GM10248 (cell line): ENCODE results near the gene ZNF284.

ENCODE experiments used
- CTCF ChIA-PET: fragments of 300-600 bp; sonication (Branson Sonifier 250); formaldehyde crosslinking; extraction: SDS; loops from one replicate; lab custom pipeline; 2021; ENCODE audit warnings: antibody characterized with exemption; lab: Yijun Ruan, JAX
- POLR2A ChIA-PET: fragments of 350-650 bp; sonication (Branson Sonifier 250); formaldehyde crosslinking; extraction: SDS; loops from one replicate; lab custom pipeline; 2020; ENCODE audit warnings: antibody characterized with exemption; lab: Yijun Ruan, JAX
- DNase-seq: peaks from one replicate; pipeline ENCODE4 v3.0.0; 2012; ENCODE audit errors: extremely low spot score
- TF ChIP-seq, protein P1 (sequence below): IDR thresholded peaks from 2 replicates; pipeline ENCODE4 v1.5.1; 2012; ENCODE audit warnings: mild to moderate bottlenecking, low read depth; ENCODE audit errors: extremely low read depth, missing control alignments, control extremely low read depth

Gene ZNF284

GRCh38 chr19:44071824-44072542, at the start of gene ZNF284:
TSS of gene ZNF284 (plus strand) at chr19:44072159. CDS start at chr19:44076390, 4,231 bp downstream.
- POLR2A ChIA-PET, result no interaction called here
- CTCF ChIA-PET, result interaction anchor here (1.2 to 1.3 kb wide), 2 partner anchors 23 to 46 kb away, joined by 3 to 4 read pairs; partner anchors contain the start of gene ZNF222

GRCh38 chr19:44024900-44025216, 47.1 kb upstream of the ZNF284 start:
- no peak for DNase-seq
- POLR2A ChIA-PET, result interaction anchor here (0.6 kb wide), 1 partner anchor 90 kb away, joined by 3 read pairs; the partner anchor contains the start of gene ZNF45
- TF ChIP-seq, protein P1, sequence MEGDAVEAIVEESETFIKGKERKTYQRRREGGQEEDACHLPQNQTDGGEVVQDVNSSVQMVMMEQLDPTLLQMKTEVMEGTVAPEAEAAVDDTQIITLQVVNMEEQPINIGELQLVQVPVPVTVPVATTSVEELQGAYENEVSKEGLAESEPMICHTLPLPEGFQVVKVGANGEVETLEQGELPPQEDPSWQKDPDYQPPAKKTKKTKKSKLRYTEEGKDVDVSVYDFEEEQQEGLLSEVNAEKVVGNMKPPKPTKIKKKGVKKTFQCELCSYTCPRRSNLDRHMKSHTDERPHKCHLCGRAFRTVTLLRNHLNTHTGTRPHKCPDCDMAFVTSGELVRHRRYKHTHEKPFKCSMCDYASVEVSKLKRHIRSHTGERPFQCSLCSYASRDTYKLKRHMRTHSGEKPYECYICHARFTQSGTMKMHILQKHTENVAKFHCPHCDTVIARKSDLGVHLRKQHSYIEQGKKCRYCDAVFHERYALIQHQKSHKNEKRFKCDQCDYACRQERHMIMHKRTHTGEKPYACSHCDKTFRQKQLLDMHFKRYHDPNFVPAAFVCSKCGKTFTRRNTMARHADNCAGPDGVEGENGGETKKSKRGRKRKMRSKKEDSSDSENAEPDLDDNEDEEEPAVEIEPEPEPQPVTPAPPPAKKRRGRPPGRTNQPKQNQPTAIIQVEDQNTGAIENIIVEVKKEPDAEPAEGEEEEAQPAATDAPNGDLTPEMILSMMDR, result no peak
- CTCF ChIA-PET, result interaction anchor here (1.2 kb wide), 1 partner anchor 48 kb away, joined by 3 read pairs; no protein-coding TSS in a partner anchor

More at GRCh38 chr19:44071824-44072542, at the start of gene ZNF284:
- DNase-seq, result peak; percentile 90
- TF ChIP-seq, protein P1, result no peak

GRCh38 chr19:44025217-44025936, 46.6 kb upstream of the ZNF284 start, which contains the start of gene ZNF222:
TSS of gene ZNF222 (plus strand) at chr19:44025379. CDS start at chr19:44025437, 58 bp downstream.
- ChIA-PET POLR2A (interaction anchor here (0.6 kb wide), 1 partner anchor 90 kb away, joined by 3 read pairs; the partner anchor contains the start of gene ZNF45), CTCF (interaction anchor here (1.2 kb wide), 1 partner anchor 47 kb away, joined by 3 read pairs; no protein-coding TSS in a partner anchor)
- TF ChIP-seq, protein P1, result no peak
- DNase-seq, result peak; percentile 82

GRCh38 chr19:44026622-44027021, 45.3 kb upstream of the ZNF284 start:
- no peak for DNase-seq
- TF ChIP-seq, protein P1, result no peak
- ChIA-PET CTCF (no interaction called here), POLR2A (no interaction called here)

DNA sequence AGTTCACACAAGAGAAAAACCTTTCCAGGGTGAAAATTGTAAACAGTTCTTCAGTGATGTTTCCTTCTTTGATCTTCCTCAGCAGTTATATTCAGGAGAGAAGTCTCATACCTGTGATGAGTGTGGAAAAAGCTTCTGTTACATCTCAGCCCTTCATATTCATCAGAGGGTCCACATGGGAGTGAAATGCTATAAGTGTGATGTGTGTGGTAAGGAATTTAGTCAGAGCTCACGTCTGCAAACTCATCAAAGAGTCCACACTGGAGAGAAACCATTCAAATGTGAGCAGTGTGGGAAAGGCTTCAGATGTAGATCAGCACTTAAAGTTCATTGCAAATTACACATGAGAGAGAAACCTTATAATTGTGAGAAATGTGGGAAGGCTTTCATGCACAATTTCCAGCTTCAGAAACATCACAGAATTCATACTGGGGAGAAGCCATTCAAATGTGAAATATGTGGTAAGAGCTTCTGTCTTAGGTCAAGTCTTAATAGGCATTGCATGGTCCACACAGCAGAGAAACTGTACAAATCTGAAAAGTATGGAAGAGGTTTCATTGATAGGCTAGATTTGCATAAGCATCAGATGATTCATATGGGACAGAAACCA, 39.9 kb upstream of the ZNF284 start:
- no peak for DNase-seq
- TF ChIP-seq, protein P1, result no peak
- POLR2A ChIA-PET, result no interaction called here
- CTCF ChIA-PET, result interaction anchor here (0.9 kb wide), 1 partner anchor 10 kb away, joined by 3 read pairs; no protein-coding TSS in a partner anchor

GRCh38 chr19:44042147-44042546, 29.8 kb upstream of the ZNF284 start:
- TF ChIP-seq, protein P1, result no peak
- CTCF ChIA-PET, result interaction anchor here (1.6 kb wide), 2 partner anchors 10 to 17 kb away, joined by 3 to 4 read pairs; no protein-coding TSS in a partner anchor
- POLR2A ChIA-PET, result no interaction called here
- no peak for DNase-seq
